HUES48 (cell line): ENCODE measurements around the gene VSTM1.

Experiments used
- H3K27ac ChIP-seq: one replicate; pipeline ENCODE4 v1.7.0; 2013; ENCODE audit warnings: low read depth, low read length, inconsistent platforms
- H3K27me3 ChIP-seq: 2 replicates; pipeline ENCODE4 v1.6.1; 2013; ENCODE audit warnings: mild to moderate bottlenecking, low read length; ENCODE audit not compliant: control insufficient read depth, insufficient read depth
- H3K36me3 ChIP-seq: 2 replicates; pipeline ENCODE4 v1.6.1; 2013; ENCODE audit warnings: low read length; ENCODE audit not compliant: control insufficient read depth, insufficient read depth
- H3K4me1 ChIP-seq: 2 replicates; pipeline ENCODE4 v1.6.1; 2013; ENCODE audit warnings: mild to moderate bottlenecking, low read length; ENCODE audit not compliant: control insufficient read depth, insufficient read depth
- H3K4me3 ChIP-seq: 2 replicates; pipeline ENCODE4 v1.5.1; 2013; ENCODE audit warnings: mild to moderate bottlenecking, low read depth, low read length
- H3K9ac ChIP-seq: 2 replicates; pipeline ENCODE4 v1.6.1; 2013; ENCODE audit warnings: mild to moderate bottlenecking, low read depth, low read length, moderate library complexity
- H3K9me3 ChIP-seq: 2 replicates; pipeline ENCODE4 v1.6.1; 2013; ENCODE audit warnings: low read length; ENCODE audit not compliant: control insufficient read depth, insufficient read depth

The VSTM1 gene

GRCh38 chr19:53991224-53992113, 72.2 kb downstream of the VSTM1 start, which contains the start of gene CACNG6:
Gene CACNG6, plus strand, starts transcription at chr19:53991637. Its CDS starts 1,241 bp downstream, at chr19:53992878.
- no peak within 1 kb of the TSS for H3K27ac ChIP-seq
- H3K9ac ChIP-seq, result no peak within 1 kb of the TSS
- peaks cover 3% of the 10 kb centered on the region; the same call in 1 of the 2 replicates for H3K4me1 ChIP-seq
- no peaks in the 10 kb centered on the region for H3K36me3 ChIP-seq
- H3K9me3 ChIP-seq, result no peaks in the 10 kb centered on the region
- peaks cover 31% of the 10 kb centered on the region for H3K27me3 ChIP-seq
- H3K4me3 ChIP-seq, result peak within 1 kb of the TSS; percentile 61
